HFF-Myc (cell line): ENCODE data around the gene OR51S1.

Experiments used
- DNase-seq: peaks from one replicate; pipeline ENCODE4 v3.0.0-alpha.2; 2011; ENCODE audit warnings: low read depth; ENCODE audit errors: extremely low read depth
- H3K4me3 ChIP-seq: replicated peaks from 2 replicates; pipeline ENCODE4 v1.5.1; 2011; ENCODE audit warnings: low read depth, mild to moderate bottlenecking, control low read depth, low read length
- CTCF ChIP-seq: IDR thresholded peaks from 2 replicates; pipeline ENCODE4 v1.5.1; 2012; ENCODE audit warnings: mild to moderate bottlenecking, low read depth, low read length, control low read depth; ENCODE audit errors: missing control alignments

Gene OR51S1

GRCh38 chr11:4848908-4849532, at the start of gene OR51S1:
Gene OR51S1 (minus strand): TSS chr11:4849208. CDS start chr11:4849208, 0 bp downstream.
- TF ChIP-seq CTCF: no peak

GRCh38 chr11:4891996-4892640, 43.1 kb upstream of the OR51S1 start:
- peak; percentile 33 for DNase-seq
- no peak for TF ChIP-seq CTCF
- H3K4me3 ChIP-seq: no peak overlapping the region

More at GRCh38 chr11:4848908-4849532, at the start of gene OR51S1:
- no peak for DNase-seq
- H3K4me3 ChIP-seq: no peak within 1 kb of the TSS

- DNase-seq: no peak
- H3K4me3 ChIP-seq: no peak overlapping the region
- no peak for TF ChIP-seq CTCF
Measured at GRCh38 chr11:4890279-4890678, 41.3 kb upstream of the OR51S1 start.

GRCh38 chr11:4887591-4887990, 38.6 kb upstream of the OR51S1 start:
- TF ChIP-seq CTCF: no peak
- DNase-seq: no peak
- H3K4me3 ChIP-seq: no peak overlapping the region

- no peak for DNase-seq
- no peak for TF ChIP-seq CTCF
- H3K4me3 ChIP-seq: no peak overlapping the region
Measured at GRCh38 chr11:4886186-4886585, 37.2 kb upstream of the OR51S1 start.

GRCh38 chr11:4884361-4884760, 35.4 kb upstream of the OR51S1 start:
- H3K4me3 ChIP-seq: no peak overlapping the region
- no peak for TF ChIP-seq CTCF

More at GRCh38 chr11:4884361-4884760, 35.4 kb upstream of the OR51S1 start:
- DNase-seq: no peak
